Activated CD4-positive, alpha-beta T cell treated with anti-CD3 and anti-CD28 coated beads for 36 hours (primary cell): Measurements from ENCODE around the gene OR52E6. TPM values are rescaled to one million over a fixed set of nuclear protein-coding genes. Genes with fewer than 3 reads are reported as not detected.

ENCODE experiments used
- ATAC-seq: fragments of 200-7000 bp; cut with Tn5 transposase; one replicate; pipeline ENCODE4 v1.10.0; 2021; ENCODE audit warnings: mild to moderate bottlenecking, moderate library complexity
- CTCF ChIA-PET: fragments of 350-600 bp; sonication (Branson Sonifier 250); formaldehyde crosslinking; loops from one replicate; lab custom pipeline; 2021; ENCODE audit warnings: antibody characterized with exemption; lab: Charles Lee
- POLR2A ChIA-PET: fragments of 350-600 bp; sonication (Branson Sonifier 250); formaldehyde crosslinking; loops from one replicate; lab custom pipeline; 2021; ENCODE audit warnings: antibody characterized with exemption, inconsistent platforms; lab: Charles Lee
- DNase-seq: peaks from one replicate; pipeline ENCODE4 v3.0.0-alpha.2; 2020
- H3K27ac Mint-ChIP-seq: one replicate; pipeline ENCODE4 v1.8.0; 2021; ENCODE audit warnings: mixed read lengths
- H3K27me3 Mint-ChIP-seq: one replicate; pipeline ENCODE4 v1.8.0; 2021; ENCODE audit warnings: mixed read lengths
- H3K36me3 Mint-ChIP-seq: one replicate; pipeline ENCODE4 v1.8.0; 2021; ENCODE audit warnings: low read depth, mixed read lengths
- H3K4me1 Mint-ChIP-seq: one replicate; pipeline ENCODE4 v1.8.0; 2021; ENCODE audit warnings: mixed read lengths
- H3K4me3 Mint-ChIP-seq: one replicate; pipeline ENCODE4 v1.8.0; 2021; ENCODE audit warnings: mild to moderate bottlenecking, moderate library complexity, mixed read lengths
- H3K9me3 Mint-ChIP-seq: one replicate; pipeline ENCODE4 v1.8.0; 2021; ENCODE audit warnings: low read depth, mixed read lengths
- intact Hi-C, 2 experiments: fragments of 100-400 bp; cut with DNase I in 1 of 2; cut with micrococcal nuclease in 1 of 2; formaldehyde crosslinking; loops; one replicate each; pipeline versions ENCODE4 v1.14.2 to v1.15.1; 2022 to 2024; cut with DNase I, micrococcal nuclease
- total RNA-seq, 2 experiments: library from RNA; stranded (reverse); gene quantifications; one replicate each; pipeline ENCODE4 v1.2.3, GENCODE V29; 2021

Gene OR52E6
- total RNA-seq, 2 experiments from 2014 or later: not detected

GRCh38 chr11:5837695-5838094, 4.0 kb downstream of the OR52E6 start:
- ChIA-PET CTCF (interaction anchor here (0.7 kb wide), 1 partner anchor 423 kb away, joined by 3 read pairs; no protein-coding TSS in a partner anchor), POLR2A (no interaction called here)
- H3K4me1 Mint-ChIP-seq: no peaks in the 10 kb centered on the region
- H3K9me3 Mint-ChIP-seq: peaks cover 2% of the 10 kb centered on the region
- no peak overlapping the region for H3K4me3 Mint-ChIP-seq
- no peaks in the 10 kb centered on the region for H3K36me3 Mint-ChIP-seq
- no peak for ATAC-seq
- DNase-seq: no peak
- intact Hi-C loops: no loop called here
- no peak overlapping the region for H3K27ac Mint-ChIP-seq
- H3K27me3 Mint-ChIP-seq: peaks cover 23% of the 10 kb centered on the region

- CTCF ChIA-PET: no interaction called here
- intact Hi-C loops: no loop called here
- no peak overlapping the region for H3K27ac Mint-ChIP-seq
Measured at GRCh38 chr11:5833446-5833845, 8.3 kb downstream of the OR52E6 start.

GRCh38 chr11:5831196-5831829, 10.4 kb downstream of the OR52E6 start:
- intact Hi-C loops: no loop called here
- no peaks in the 10 kb centered on the region for H3K4me1 Mint-ChIP-seq
- no peak overlapping the region for H3K27ac Mint-ChIP-seq
- POLR2A ChIA-PET: no interaction called here
- ATAC-seq: no peak
- CTCF ChIA-PET: no interaction called here
- H3K9me3 Mint-ChIP-seq: no peaks in the 10 kb centered on the region
- peaks cover 3% of the 10 kb centered on the region for H3K27me3 Mint-ChIP-seq
- H3K36me3 Mint-ChIP-seq: no peaks in the 10 kb centered on the region
- DNase-seq: no peak
- H3K4me3 Mint-ChIP-seq: no peak overlapping the region

More at GRCh38 chr11:5833446-5833845, 8.3 kb downstream of the OR52E6 start:
- Mint-ChIP-seq H3K4me1 (no peaks in the 10 kb centered on the region), H3K27me3 (peaks cover 6% of the 10 kb centered on the region), H3K4me3 (no peak overlapping the region), H3K36me3 (no peaks in the 10 kb centered on the region), H3K9me3 (peaks cover 2% of the 10 kb centered on the region)
- POLR2A ChIA-PET: no interaction called here
- no peak for DNase-seq
- no peak for ATAC-seq

GRCh38 chr11:5818245-5818886, 23.3 kb downstream of the OR52E6 start:
- Mint-ChIP-seq H3K9me3 (no peaks in the 10 kb centered on the region), H3K36me3 (no peaks in the 10 kb centered on the region), H3K4me3 (peak overlapping the region; percentile 30), H3K27ac (no peak overlapping the region), H3K27me3 (no peaks in the 10 kb centered on the region), H3K4me1 (peaks cover 9% of the 10 kb centered on the region)
- no peak for ATAC-seq
- CTCF ChIA-PET: no interaction called here
- no peak for DNase-seq
- intact Hi-C loops: no loop called here
- POLR2A ChIA-PET: no interaction called here

- ATAC-seq (no peak), DNase-seq (no peak)
- H3K27me3 Mint-ChIP-seq: peaks cover under 1% of the 10 kb centered on the region
- H3K36me3 Mint-ChIP-seq: no peaks in the 10 kb centered on the region
- intact Hi-C loops: no loop called here
- peaks cover 9% of the 10 kb centered on the region for H3K4me1 Mint-ChIP-seq
- ChIA-PET POLR2A (no interaction called here), CTCF (no interaction called here)
- H3K27ac Mint-ChIP-seq: no peak overlapping the region
- H3K9me3 Mint-ChIP-seq: no peaks in the 10 kb centered on the region
- no peak overlapping the region for H3K4me3 Mint-ChIP-seq
Measured at GRCh38 chr11:5815534-5815933, 26.2 kb downstream of the OR52E6 start.

- CTCF ChIA-PET: interaction anchor here (0.7 to 2.1 kb wide), 11 partner anchors 11 to 339 kb away, joined by 3 to 17 read pairs (median 4); partner anchors contain the start of gene TRIM5
Measured at GRCh38 chr11:5809905-5810795, 31.5 kb downstream of the OR52E6 start.

GRCh38 chr11:5809122-5809519, 32.6 kb downstream of the OR52E6 start:
- Mint-ChIP-seq H3K4me1 (peaks cover 8% of the 10 kb centered on the region), H3K27me3 (peaks cover 15% of the 10 kb centered on the region), H3K36me3 (no peaks in the 10 kb centered on the region), H3K27ac (peak overlapping the region; percentile 23), H3K9me3 (peaks cover 4% of the 10 kb centered on the region), H3K4me3 (peak overlapping the region; percentile 79)
- intact Hi-C loops: loop anchor here (5.0 to 10.0 kb wide), 3 partner anchors 543 to 1174 kb away; partner anchors contain the start of gene OR51D1 (in 2 of the 2)
- ATAC-seq (peak; percentile 57), DNase-seq (peak; percentile 22)
- ChIA-PET POLR2A (no interaction called here), CTCF (interaction anchor here (0.9 to 2.1 kb wide), 6 partner anchors 10 to 338 kb away, joined by 3 to 17 read pairs (median 5); no protein-coding TSS in a partner anchor)

More at GRCh38 chr11:5809905-5810795, 31.5 kb downstream of the OR52E6 start:
- POLR2A ChIA-PET: no interaction called here
- intact Hi-C loops: loop anchor here (5.0 to 10.0 kb wide), 3 partner anchors 542 to 1175 kb away; partner anchors contain the start of gene OR51D1 (in 2 of the 2)
- Mint-ChIP-seq H3K9me3 (no peaks in the 10 kb centered on the region), H3K4me1 (peaks cover 8% of the 10 kb centered on the region), H3K27me3 (peaks cover 13% of the 10 kb centered on the region), H3K27ac (no peak overlapping the region), H3K36me3 (no peaks in the 10 kb centered on the region), H3K4me3 (no peak overlapping the region)
- ATAC-seq (no peak), DNase-seq (no peak)

GRCh38 chr11:5808500-5809121, 33.1 kb downstream of the OR52E6 start, which contains the start of gene OR52N2:
OR52N2 (plus strand) TSS chr11:5808924; CDS start chr11:5820336, 11,412 bp downstream.
- ATAC-seq (peak; percentile 92), DNase-seq (peak; percentile 82)
- Mint-ChIP-seq H3K9me3 (peaks cover 6% of the 10 kb centered on the region), H3K27me3 (peaks cover 16% of the 10 kb centered on the region), H3K27ac (peak within 1 kb of the TSS; percentile 23), H3K36me3 (no peaks in the 10 kb centered on the region), H3K4me1 (peaks cover 8% of the 10 kb centered on the region), H3K4me3 (peak within 1 kb of the TSS; percentile 79)
- ChIA-PET POLR2A (no interaction called here), CTCF (interaction anchor here (1.7 to 2.1 kb wide), 3 partner anchors 208 to 338 kb away, joined by 5 to 17 read pairs (median 6); no protein-coding TSS in a partner anchor)
- intact Hi-C loops: loop anchor here (1.0 to 10.0 kb wide), 7 partner anchors 124 to 1174 kb away; partner anchors contain the start of gene OR51D1 (in 2 of the 2)

GRCh38 chr11:5807580-5807979, 34.1 kb downstream of the OR52E6 start:
- Mint-ChIP-seq H3K27me3 (peaks cover 20% of the 10 kb centered on the region), H3K4me3 (no peak overlapping the region), H3K27ac (no peak overlapping the region), H3K9me3 (peaks cover 12% of the 10 kb centered on the region), H3K36me3 (no peaks in the 10 kb centered on the region), H3K4me1 (peaks cover 8% of the 10 kb centered on the region)
- POLR2A ChIA-PET: interaction anchor here (0.6 kb wide), 1 partner anchor 53 kb away, joined by 3 read pairs; the partner anchor contains the start of gene OR52N4
- CTCF ChIA-PET: interaction anchor here (0.9 to 2.1 kb wide), 3 partner anchors 123 to 331 kb away, joined by 3 to 7 read pairs (median 7); partner anchors contain the start of gene TRIM5
- intact Hi-C loops: loop anchor here (5.0 to 10.0 kb wide), 3 partner anchors 545 to 1173 kb away; partner anchors contain the start of gene OR51D1 (in 2 of the 2)
- DNase-seq (no peak), ATAC-seq (no peak)

- H3K9me3 Mint-ChIP-seq: peaks cover 12% of the 10 kb centered on the region
- ATAC-seq (no peak), DNase-seq (no peak)
- no peak overlapping the region for H3K27ac Mint-ChIP-seq
- CTCF ChIA-PET: no interaction called here
- no peaks in the 10 kb centered on the region for H3K36me3 Mint-ChIP-seq
- peaks cover 16% of the 10 kb centered on the region for H3K27me3 Mint-ChIP-seq
- intact Hi-C loops: loop anchor here in 1 of 2 experiments (10.0 kb wide), 1 partner anchor 1169 kb away; the partner anchor contains the start of gene OR51D1
- H3K4me3 Mint-ChIP-seq: no peak overlapping the region
- POLR2A ChIA-PET: no interaction called here
- H3K4me1 Mint-ChIP-seq: peaks cover 2% of the 10 kb centered on the region
Measured at GRCh38 chr11:5803982-5804381, 37.7 kb downstream of the OR52E6 start.
